HG03066 (cell line): ENCODE data around the gene NBEA.
"Not testable (repeated sequence)": the region's sequence is repeated elsewhere in the genome, so short reads cannot be mapped to it uniquely, and the experiment has no call there.

Experiments
- ATAC-seq: cut with Tn5 transposase; IDR thresholded peaks from one replicate; pipeline ENCODE4 v1.9.1; 2021; ENCODE audit warnings: low read depth; ENCODE audit not compliant: unreplicated experiment

Gene NBEA, protein sequence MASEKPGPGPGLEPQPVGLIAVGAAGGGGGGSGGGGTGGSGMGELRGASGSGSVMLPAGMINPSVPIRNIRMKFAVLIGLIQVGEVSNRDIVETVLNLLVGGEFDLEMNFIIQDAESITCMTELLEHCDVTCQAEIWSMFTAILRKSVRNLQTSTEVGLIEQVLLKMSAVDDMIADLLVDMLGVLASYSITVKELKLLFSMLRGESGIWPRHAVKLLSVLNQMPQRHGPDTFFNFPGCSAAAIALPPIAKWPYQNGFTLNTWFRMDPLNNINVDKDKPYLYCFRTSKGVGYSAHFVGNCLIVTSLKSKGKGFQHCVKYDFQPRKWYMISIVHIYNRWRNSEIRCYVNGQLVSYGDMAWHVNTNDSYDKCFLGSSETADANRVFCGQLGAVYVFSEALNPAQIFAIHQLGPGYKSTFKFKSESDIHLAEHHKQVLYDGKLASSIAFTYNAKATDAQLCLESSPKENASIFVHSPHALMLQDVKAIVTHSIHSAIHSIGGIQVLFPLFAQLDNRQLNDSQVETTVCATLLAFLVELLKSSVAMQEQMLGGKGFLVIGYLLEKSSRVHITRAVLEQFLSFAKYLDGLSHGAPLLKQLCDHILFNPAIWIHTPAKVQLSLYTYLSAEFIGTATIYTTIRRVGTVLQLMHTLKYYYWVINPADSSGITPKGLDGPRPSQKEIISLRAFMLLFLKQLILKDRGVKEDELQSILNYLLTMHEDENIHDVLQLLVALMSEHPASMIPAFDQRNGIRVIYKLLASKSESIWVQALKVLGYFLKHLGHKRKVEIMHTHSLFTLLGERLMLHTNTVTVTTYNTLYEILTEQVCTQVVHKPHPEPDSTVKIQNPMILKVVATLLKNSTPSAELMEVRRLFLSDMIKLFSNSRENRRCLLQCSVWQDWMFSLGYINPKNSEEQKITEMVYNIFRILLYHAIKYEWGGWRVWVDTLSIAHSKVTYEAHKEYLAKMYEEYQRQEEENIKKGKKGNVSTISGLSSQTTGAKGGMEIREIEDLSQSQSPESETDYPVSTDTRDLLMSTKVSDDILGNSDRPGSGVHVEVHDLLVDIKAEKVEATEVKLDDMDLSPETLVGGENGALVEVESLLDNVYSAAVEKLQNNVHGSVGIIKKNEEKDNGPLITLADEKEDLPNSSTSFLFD (N-terminal part only)

DNA sequence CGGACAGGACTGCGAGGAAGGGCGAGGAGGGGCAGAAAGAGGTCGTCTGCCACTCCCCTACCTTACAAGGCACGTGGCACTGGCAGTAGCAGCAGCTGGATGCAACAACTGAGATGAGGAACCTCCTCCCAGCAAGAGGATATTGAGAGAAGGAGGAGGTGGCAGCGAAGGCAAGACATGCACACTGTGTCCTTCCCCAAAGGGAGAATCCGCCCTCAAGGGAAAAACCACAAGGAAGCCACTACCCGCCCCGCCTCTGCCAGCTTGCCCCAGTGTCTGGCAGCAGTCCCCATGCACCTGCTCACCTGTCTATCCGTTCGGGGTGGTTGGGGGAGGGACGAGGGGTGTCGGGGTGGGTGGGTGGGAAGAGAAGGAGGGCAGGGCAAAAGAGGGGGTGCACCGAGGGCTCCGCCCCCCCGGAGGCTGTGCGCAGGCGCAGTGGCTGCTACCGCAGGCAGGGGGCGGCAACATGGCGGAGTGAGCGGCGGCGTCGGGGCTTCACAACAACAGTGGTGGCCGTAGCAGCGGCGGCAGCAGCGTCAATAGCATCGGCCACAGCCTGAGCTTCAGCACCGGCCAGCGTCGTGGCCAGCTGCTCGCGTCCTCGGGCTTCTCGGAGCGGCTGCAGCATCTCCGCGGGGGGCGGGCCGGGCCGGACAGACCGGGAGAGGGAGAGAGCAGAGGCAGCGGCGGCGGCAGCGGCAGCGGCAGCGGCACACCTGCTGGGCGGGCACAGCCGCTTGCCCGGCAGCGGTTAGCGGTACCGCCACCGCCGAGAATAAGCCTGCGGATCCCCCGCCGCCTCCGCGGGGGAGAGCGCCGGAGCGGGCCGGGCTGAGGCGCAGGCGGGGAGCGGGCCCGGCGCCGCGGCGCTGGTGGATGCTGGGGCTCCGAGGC, at the start of gene NBEA:
Gene NBEA (plus strand): TSS at position 436 of the 897 bp plus-strand sequence. CDS start 551 bp downstream, outside the sequence.
- peak; percentile 63 for ATAC-seq

DNA sequence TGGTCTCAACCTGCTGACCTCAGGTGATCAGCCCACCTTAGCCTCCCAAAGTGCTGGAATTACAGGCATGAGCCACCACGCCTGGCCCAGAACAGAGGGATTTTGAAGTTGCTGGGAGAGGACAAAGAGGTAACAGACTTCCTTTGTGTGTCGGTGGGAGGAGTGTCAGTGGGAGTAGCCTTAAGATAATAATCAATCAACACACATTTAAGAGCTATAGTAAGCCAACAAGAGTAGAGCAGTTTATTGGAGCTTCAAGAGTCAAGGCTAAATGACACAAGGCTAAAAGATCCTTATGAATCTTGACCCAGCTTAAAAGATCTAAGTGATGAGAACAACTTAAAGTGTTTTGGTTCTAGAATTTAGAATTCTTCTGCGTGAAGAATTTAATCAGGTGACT, 47.3 kb upstream of the NBEA start:
- no peak for ATAC-seq

DNA sequence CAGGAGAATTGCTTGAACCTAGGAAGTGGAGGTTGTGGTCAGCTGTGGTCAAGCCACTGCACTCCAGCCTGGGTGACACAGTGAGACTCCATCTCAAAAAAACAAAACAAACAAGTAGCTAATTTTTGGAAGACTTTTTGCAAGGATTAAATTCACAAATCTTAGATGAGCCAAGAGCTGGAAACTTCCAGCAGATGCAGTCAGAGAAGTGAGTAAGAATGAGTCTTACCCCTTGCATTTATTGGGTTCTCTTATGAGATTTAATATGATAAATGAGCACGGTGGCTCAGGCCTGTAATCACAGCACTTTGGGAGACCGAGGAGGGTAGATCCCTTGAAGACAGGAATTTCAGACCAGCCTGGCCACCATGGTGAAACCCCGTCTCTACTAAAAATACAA, 44.9 kb upstream of the NBEA start:
- ATAC-seq, result no peak

DNA sequence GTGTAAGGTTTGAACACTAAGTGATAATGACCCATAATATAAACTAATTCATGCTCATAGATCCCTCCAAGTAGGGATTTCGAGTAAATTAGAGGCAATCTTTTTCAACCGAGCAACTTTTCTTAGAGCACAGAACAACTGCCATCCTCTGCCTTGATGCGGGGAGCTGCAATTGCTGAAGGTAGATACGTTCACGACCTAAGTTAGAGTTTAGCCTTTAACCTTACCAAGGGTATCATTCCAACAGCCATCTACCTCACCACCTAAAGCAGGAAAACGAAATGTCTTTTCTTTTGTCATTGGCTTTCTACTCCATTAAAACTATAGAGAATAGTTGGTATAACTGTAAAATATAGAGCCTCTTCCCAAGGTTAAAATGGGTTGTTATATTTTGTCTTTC, 42.2 kb upstream of the NBEA start:
- no peak for ATAC-seq

DNA sequence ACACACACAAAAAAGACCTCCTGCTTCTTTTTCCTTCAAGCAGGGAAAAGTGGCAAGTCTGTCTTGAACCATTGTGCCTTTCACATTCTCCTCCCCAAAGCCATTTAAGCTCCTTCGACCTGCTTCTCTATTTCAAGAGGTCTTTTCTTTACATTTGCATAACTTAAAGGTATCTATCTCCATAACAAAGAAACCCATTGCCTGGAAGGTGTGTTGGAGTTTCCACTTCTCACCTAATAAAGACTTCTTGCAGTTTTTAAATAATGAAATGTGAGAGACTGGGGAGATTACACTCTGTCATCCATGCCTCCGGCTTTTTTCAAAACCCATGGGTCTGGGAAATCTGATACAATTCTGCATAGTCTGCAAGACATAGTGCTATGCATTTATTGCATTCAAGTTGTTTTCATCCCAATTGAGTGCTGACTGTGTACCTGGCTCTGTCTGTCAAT, 41.8 kb upstream of the NBEA start:
- ATAC-seq, result no peak

DNA sequence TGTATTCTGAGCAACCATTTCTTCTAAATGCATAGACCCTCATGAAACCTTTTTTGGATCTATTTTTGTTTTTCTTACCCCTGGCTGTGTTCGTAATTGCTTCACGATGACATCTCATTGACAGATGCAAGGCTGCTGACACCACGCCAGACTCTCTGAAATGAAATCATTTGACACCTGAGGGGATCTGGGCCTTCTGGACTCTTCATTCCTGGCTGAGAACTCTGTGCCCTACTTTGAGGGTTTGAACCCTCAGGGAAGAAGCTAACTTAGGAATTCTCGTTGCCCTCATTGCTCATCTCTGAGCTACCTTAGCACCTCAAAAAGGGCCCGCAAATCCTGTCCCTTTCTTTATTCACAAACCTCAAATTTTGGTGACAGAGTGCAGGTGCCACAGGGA, 40.5 kb upstream of the NBEA start:
- ATAC-seq, result no peak

DNA sequence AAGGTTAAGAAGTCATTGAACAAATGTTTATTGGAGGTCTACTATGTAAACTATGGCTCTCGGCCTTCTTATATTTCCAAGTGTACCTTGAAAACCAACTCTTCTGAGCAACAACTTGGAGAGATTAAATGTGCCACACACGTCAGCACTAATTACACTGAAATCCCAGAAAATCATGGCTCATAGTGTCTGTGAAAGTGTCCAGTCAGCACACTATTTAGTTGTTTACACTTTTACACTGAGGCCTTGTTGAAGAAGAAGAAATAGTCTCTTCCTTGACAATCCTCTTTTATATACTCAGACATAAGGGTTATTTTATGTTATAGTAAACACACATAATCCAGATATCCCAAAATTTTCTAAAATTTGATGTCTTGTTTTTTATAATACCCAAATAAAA, 30.9 kb upstream of the NBEA start:
- no peak for ATAC-seq

DNA sequence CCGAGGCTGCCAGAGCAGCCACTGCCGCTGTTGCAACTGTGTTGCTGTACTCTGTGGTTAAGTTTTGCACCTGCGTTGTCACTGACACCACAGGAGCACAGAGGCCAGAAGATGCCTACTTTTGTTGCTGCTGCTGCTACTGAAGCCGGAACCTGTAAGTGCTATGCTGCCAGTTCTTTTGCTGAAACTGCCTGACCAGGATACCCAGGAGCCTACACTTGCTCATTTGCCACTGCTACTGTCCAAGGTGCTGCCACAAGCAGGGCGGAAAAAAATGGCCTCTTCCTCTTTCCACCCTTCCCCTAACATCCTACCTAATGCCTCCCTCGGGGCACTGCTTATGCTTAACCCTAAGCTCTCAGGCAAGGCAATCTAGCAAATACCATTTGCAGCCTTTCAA, 29.0 kb upstream of the NBEA start:
- no peak for ATAC-seq

DNA sequence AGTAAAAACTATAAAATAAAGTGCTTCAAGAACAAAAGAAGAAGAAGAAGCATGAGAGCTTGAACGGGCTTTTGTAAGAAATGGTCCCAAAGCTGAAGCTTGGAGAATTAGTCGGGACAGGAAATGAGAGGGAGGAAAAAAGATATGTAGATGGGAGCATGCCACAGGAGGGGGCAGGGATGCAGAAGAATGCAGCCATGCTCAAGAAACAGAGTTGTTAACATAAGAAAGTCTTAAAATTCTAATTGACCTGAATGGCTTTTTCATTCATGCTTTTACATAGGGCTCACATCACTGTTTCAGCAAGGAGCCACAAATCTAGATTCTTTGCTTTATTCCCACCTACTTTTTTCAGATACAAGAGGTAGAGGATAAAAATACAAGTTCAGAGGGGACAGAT, 27.7 kb upstream of the NBEA start:
- no peak for ATAC-seq

DNA sequence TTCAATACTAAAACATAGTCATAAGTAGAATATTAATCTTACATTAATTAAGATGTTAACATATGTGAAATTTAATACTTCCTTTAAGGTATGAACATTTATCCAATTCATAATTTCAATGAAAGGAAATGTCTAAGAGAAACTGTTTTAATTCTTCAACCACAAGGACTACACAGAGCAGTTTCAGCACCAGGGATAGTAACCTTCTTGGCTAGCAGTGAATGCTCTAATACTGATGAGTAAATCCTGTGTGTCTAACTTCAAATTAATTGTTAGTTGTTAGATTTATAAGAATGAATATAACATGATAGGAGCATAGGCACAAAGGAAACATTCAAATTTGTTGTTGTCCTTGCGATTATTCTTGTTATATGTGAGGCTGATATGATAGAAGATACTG, 15.6 kb upstream of the NBEA start:
- ATAC-seq, result no peak

DNA sequence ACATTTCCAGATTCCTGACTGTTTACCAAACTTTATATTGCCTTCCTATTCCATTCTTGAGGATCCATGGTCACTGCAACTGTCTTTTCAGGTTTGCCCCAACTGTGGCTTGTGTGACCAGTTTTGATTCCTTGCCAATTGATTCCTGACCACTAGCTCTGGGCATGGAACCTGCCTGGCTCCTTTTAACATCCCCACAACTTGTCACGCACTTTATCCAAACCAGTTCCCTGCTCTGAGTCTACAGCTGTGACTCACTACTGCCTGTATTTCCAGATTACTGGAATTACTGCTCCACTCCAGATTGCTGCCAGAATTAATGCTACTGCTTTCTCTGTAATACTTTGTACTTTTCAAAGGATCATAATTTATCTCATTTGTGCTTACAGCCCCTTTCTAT, 13.4 kb upstream of the NBEA start:
- ATAC-seq, result not testable (repeated sequence)

DNA sequence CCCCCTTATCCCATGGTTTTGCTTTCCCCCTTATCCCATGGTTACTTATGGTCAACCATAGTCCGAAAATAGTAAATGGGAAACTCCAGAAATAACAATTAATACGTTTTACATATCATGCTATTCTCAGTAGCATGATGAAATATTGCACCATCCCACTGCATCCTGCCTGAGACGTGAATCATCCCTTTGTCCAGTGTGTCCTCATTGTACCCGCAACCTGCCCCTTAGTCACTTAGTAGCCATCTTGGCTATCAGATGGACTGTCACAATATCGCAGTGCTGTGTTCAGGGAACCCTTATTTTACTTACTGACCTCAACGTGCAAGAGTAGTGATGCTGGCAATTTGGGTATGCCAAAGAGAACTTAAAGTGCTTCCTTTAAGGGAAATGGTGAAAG, 10.5 kb upstream of the NBEA start:
- no peak for ATAC-seq

DNA sequence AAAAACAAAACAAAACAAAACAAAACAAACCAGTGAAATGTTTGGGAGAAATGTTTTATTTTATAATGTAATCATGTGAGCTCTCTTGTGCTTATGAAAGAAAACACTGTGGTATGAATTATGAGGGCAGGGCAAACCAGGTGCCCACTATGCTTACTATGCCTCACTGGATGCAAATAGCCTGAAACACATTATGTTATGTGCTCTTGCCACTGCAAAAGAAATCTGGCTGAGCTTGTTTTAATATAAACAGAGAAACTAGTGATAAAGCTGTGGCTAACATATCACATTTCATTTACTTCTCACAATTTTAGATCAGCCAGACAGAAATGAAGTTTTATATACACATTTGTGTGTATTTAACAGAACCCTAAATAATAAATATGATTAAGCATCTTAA, 8.7 kb upstream of the NBEA start:
- ATAC-seq, result no peak

DNA sequence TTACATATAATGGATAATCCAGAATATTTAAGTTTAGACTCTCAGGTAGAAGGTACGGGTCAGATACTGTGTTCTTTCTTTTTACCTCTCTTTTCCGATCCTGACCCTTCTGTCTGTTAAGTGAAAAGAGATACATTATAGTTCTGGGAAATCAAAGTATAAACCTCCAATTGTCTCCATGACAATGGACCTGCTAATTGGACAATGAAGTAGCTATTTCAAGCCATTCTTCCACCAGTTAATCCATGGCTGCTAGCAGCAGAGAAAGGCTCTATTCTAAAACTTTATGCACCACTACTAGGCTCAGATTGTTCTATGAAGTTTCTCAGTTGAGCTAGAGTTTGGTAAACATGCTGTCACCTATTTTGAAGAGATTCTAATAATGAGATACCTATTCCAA, 8.3 kb upstream of the NBEA start:
- no peak for ATAC-seq

DNA sequence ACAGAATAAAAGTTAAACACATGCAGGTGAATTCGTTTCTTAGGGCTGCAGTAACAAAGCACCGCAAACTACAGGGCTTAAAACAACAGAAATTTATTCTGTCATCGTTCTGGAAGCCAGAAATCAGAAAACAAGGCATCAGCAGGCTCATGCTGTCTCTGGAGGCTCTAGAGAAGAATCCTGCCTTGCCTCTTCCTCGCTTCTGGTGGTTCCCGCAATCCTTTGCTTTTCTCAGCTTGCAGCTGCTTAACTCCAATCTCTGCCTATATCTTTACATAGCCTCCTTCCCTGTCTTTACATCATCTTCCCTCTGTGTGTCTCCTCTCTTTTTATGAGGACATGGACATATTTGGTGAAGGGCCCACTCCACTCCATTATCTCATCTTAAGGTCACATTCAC, 6.2 kb upstream of the NBEA start:
- ATAC-seq, result no peak

DNA sequence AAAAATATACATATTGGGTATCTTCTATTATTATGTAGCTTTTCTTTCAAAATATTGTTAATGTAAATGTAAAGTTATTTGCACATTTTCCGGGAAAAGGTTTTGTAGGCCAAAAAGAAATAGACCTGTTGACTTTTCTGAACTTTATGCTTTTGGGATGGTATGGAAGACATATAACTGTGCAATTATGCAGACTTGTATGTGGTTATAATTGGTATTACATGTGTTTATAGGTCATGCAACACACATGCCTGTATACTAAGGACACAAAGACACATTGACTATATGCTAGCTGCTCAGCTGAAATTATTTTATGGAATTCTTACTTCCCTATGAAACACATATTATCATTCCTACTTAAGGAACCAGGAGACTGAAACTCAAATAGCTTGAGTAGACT, 2.3 kb upstream of the NBEA start:
- no peak for ATAC-seq

DNA sequence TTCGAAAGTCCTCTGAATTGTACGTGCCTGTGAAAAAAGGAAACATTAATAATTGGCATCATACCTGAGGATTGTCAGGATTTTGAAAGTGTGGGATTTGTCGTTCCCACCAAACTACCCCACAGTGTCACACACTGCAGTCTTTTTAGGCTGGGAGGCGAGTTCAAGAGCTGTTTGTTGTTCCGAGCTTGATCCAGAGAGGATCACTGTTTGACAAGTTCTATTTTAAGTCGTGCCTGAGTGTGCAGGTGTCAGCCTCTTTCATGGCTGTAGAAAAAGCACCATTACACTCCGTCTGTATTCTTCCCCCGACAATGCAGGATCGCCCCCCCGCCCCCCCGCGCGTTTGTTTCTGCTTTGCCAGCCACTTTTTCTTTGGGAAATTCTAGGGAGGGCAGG, 635 bp upstream of the NBEA start:
- no peak for ATAC-seq

DNA sequence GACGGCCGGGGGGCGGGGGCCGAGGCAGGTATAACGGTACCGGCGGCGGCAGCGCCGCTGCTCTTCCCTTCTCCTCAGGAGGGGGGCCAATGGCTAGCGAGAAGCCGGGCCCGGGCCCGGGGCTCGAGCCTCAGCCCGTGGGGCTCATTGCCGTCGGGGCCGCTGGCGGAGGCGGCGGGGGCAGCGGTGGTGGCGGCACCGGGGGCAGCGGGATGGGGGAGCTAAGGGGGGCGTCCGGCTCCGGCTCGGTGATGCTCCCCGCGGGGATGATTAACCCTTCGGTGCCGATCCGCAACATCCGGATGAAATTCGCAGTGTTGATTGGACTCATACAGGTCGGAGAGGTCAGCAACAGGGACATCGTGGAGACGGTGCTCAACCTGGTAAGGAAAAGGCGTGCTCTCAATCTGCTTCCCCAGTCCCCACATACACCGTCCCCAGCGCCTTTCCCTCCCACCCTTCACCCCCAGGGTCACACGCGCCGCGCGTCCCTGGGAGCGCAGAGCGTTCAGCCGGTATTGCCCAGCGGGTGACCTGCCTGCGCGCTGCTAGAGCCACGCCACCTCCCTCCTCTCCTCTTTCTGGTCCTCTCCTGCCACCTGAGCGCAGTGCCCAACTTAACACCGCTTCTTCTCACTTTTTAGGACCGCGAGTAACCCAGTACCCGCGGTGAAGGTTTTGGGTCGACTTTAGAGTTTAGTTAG, 814 bp downstream of the NBEA start:
- peak; percentile 32 for ATAC-seq

DNA sequence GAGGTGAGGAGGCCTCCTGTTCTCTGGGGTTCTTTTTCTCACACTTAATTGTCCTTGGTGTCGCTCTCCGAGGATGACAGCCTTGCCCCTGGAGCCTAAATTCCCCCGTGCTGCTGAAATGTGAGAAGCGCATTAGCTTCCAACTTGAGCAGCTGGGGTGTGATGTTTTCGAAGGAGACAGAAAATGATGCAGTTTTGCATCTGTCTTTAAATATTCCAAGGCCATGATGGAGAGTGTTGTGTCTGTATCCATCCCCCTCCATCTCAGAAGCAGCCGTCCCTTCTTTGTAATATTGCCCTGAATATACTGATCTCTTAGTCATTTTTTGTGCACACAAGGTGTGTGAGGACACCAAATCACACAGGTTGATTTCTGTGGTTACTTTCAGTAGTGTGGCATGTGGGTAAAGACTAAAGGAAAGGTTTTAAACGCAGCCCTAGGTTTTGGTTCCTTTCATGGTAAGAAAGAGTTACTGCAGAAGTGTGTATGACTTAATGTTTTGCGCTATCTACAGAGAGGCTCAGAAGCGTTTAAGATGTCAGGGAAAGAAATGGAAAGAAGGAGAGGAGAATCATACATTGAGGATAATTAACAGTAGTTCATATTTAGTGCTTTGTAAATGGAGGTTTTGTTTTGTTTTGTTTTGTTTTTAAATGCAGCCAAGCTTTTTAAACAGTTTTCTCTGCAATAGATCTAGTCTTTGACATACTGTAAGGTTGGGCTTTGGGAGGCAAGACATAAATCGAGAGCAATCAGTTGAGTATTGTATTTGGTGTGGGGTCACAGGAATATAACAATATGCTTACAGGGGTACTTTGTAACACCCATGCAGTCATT, 1.6 kb downstream of the NBEA start:
- no peak for ATAC-seq
